Measurements from ENCODE around the gene AGAP1. TPM values are rescaled to one million over a fixed set of nuclear protein-coding genes. Genes with fewer than 3 reads are reported as not detected.

Gene AGAP1
- total RNA-seq, 1 experiment from 2014 or later, result 25.8 TPM

DNA sequence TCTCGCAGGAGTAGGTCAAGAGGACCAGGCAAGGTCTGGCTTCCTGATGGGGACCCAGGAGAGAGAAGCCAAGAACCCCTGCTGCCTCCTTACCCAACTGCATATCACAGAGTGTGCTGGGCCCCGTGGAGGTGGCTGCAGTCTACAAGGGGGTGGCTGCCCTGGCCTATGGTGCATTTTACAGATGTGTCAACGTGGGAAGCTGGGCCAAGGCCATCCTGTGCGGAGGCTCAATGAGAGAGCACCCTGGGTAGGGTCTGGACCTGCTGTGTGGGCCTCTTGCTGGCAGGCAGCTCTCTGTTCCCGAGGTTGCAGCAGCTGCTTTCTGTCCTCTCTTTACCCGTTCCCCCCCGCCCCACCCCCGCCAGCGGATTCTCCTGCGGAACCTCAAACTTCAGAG, 612.9 kb downstream of the AGAP1 start:
- Histone ChIP-seq H3K27ac (ENCODE audit: insufficient read length, low read depth, low read length) (no peak overlapping the region), H3K4ac (ENCODE audit: low read depth, low read length) (no peak overlapping the region), H4K20me1 (ENCODE audit: control insufficient read depth, insufficient read depth, insufficient read length) (no peaks in the 10 kb centered on the region), H2AK5ac (ENCODE audit: insufficient read length, low read length) (no peak overlapping the region), H4K91ac (ENCODE audit: insufficient read length, low read depth, low read length) (no peak overlapping the region), H2BK20ac (ENCODE audit: low read depth, low read length, poor library complexity, severe bottlenecking) (no peak overlapping the region), H4K8ac (replicated peaks; ENCODE audit: insufficient read length, low read depth, low read length) (no peak overlapping the region), H3K23me2 (ENCODE audit: insufficient read length, low read depth, low read length, poor library complexity, severe bottlenecking) (no peaks in the 10 kb centered on the region), H3K23ac (ENCODE audit: insufficient read length, low read depth, low read length) (no peak overlapping the region), H2BK15ac (ENCODE audit: low read depth, low read length) (no peak overlapping the region), H4K5ac (ENCODE audit: insufficient read length, low read depth, low read length) (no peak overlapping the region), H2BK120ac (ENCODE audit: low read depth, low read length, poor library complexity, severe bottlenecking) (no peak overlapping the region), H3K14ac (ENCODE audit: insufficient read depth, low read length) (no peak overlapping the region; the same call in 1 of the 2 replicates), H2BK12ac (ENCODE audit: insufficient read length, low read depth, low read length) (no peak overlapping the region), H2BK5ac (ENCODE audit: insufficient read length, low read length) (no peak overlapping the region), H3K4me2 (ENCODE audit: insufficient read depth, insufficient read length, low read length) (no peak overlapping the region), H3K27me3 (ENCODE audit: insufficient read depth, low read length) (no peaks in the 10 kb centered on the region), H3K9ac (ENCODE audit: extremely low read depth, insufficient read length, low read length) (no peak overlapping the region), H3K9me3 (ENCODE audit: control insufficient read depth, low read depth, low read length) (no peaks in the 10 kb centered on the region), H3K79me2 (ENCODE audit: insufficient read depth, low read length) (no peaks in the 10 kb centered on the region), H3K4me1 (ENCODE audit: insufficient read depth, low read length) (peaks cover 6% of the 10 kb centered on the region; the same call in 1 of the 2 replicates), H3K79me1 (ENCODE audit: insufficient read depth, low read depth, low read length, poor library complexity, severe bottlenecking) (no peaks in the 10 kb centered on the region), H2AFZ (ENCODE audit: low read length) (no peak overlapping the region), H3K18ac (ENCODE audit: insufficient read length, low read depth, low read length) (no peak overlapping the region), H3K56ac (ENCODE audit: insufficient read length, low read depth, low read length) (no peak overlapping the region), H3T11ph (ENCODE audit: low read length) (no peak overlapping the region)
- TF ChIP-seq, protein P1, sequence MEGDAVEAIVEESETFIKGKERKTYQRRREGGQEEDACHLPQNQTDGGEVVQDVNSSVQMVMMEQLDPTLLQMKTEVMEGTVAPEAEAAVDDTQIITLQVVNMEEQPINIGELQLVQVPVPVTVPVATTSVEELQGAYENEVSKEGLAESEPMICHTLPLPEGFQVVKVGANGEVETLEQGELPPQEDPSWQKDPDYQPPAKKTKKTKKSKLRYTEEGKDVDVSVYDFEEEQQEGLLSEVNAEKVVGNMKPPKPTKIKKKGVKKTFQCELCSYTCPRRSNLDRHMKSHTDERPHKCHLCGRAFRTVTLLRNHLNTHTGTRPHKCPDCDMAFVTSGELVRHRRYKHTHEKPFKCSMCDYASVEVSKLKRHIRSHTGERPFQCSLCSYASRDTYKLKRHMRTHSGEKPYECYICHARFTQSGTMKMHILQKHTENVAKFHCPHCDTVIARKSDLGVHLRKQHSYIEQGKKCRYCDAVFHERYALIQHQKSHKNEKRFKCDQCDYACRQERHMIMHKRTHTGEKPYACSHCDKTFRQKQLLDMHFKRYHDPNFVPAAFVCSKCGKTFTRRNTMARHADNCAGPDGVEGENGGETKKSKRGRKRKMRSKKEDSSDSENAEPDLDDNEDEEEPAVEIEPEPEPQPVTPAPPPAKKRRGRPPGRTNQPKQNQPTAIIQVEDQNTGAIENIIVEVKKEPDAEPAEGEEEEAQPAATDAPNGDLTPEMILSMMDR (conservative IDR thresholded peaks at IDR 0.05), result no peak
- no peaks in the 10 kb centered on the region for H3K9me3 Mint-ChIP-seq
- H3K27ac Mint-ChIP-seq, result no peak overlapping the region
- peaks cover 0 to 3% (median 0%) of the 10 kb centered on the region in 3 experiments; a peak in 3 of 7 replicates for H3K36me3 Mint-ChIP-seq (ENCODE audit: insufficient read depth in 1 of 3, low read depth in 3 of 3)
- H3K27me3 Mint-ChIP-seq (ENCODE audit: low read depth), result peaks cover 6% of the 10 kb centered on the region
- no CpG with 5 or more reads among the region's 10 CpGs for WGBS (ENCODE audit: extremely low coverage, insufficient read length, low lambda C conversion rate)
- no peak for DNase-seq
- H3K4me3 Mint-ChIP-seq, result no peak overlapping the region
- peaks cover 19 to 25% of the 10 kb centered on the region in 2 experiments for H3K4me1 Mint-ChIP-seq

All from H9 (cell line).